SK-N-SH treated with all-trans-retinoic acid at 6 μM for 48 hours (cell line): ENCODE measurements around the gene HSPA5.
"Not testable (repeated sequence)": the region's sequence is repeated elsewhere in the genome, so short reads cannot be mapped to it uniquely, and the experiment has no call there.

Experiments used
- ATAC-seq: fragments of 200-7000 bp; cut with Tn5 transposase; 3 replicates; pipeline ENCODE4 v1.9.1; 2020; ENCODE audit warnings: mild to moderate bottlenecking, moderate library complexity
- ARNTL ChIP-seq: fragments of 450-650 bp; formaldehyde crosslinking; IDR thresholded peaks from 2 replicates; pipeline ENCODE4 v1.5.0; 2020; ENCODE audit warnings: low read depth, mild to moderate bottlenecking, moderate library complexity, borderline replicate concordance
- BACH2 ChIP-seq: fragments of 250-450 bp; sonication (Bioruptor Pico); IDR thresholded peaks from 2 replicates; pipeline ENCODE4 v1.9.0; 2021; ENCODE audit warnings: mild to moderate bottlenecking, borderline replicate concordance
- CREB5 ChIP-seq: fragments of 250-450 bp; sonication (Bioruptor Pico); IDR thresholded peaks from 2 replicates; pipeline ENCODE4 v1.5.1; 2020; ENCODE audit warnings: low read depth, mild to moderate bottlenecking, moderate library complexity
- CSDC2 ChIP-seq: fragments of 250-450 bp; sonication (Bioruptor Pico); IDR thresholded peaks from 2 replicates; pipeline ENCODE4 v1.5.0; 2020; ENCODE audit warnings: mild to moderate bottlenecking, moderate library complexity
- CSRNP3 ChIP-seq: fragments of 250-450 bp; sonication (Bioruptor Pico); IDR thresholded peaks from 2 replicates; pipeline ENCODE4 v1.5.1; 2021; ENCODE audit warnings: mild to moderate bottlenecking, moderate library complexity
- ESRRG ChIP-seq: fragments of 250-450 bp; sonication (Bioruptor Pico); IDR thresholded peaks from 2 replicates; pipeline ENCODE4 v1.6.1; 2021; ENCODE audit warnings: mild to moderate bottlenecking
- GLIS3 ChIP-seq: fragments of 250-450 bp; sonication (Bioruptor Pico); IDR thresholded peaks from 2 replicates; pipeline ENCODE4 v1.5.0; 2020; ENCODE audit warnings: mild to moderate bottlenecking, moderate library complexity
- ISL1 ChIP-seq: fragments of 250-450 bp; sonication (Bioruptor Pico); IDR thresholded peaks from 2 replicates; pipeline ENCODE4 v2.1.2; 2022; ENCODE audit warnings: mild to moderate bottlenecking, moderate library complexity
- OSR1 ChIP-seq: fragments of 250-450 bp; sonication (Bioruptor Pico); IDR thresholded peaks from 2 replicates; pipeline ENCODE4 v1.8.0; 2022; ENCODE audit warnings: moderate library complexity, mild to moderate bottlenecking, inconsistent platforms
- PATZ1 ChIP-seq: fragments of 250-450 bp; sonication (Bioruptor Pico); IDR thresholded peaks from 2 replicates; pipeline ENCODE4 v1.8.0; 2020; ENCODE audit warnings: mild to moderate bottlenecking, moderate library complexity, borderline replicate concordance
- POU6F1 ChIP-seq: fragments of 250-450 bp; sonication (Bioruptor Pico); IDR thresholded peaks from 2 replicates; pipeline ENCODE4 v1.8.0; 2021; ENCODE audit warnings: low read depth, mild to moderate bottlenecking, moderate library complexity, borderline replicate concordance
- PPARA ChIP-seq: fragments of 250-450 bp; sonication (Bioruptor Pico); IDR thresholded peaks from 2 replicates; pipeline ENCODE4 v1.5.0; 2020; ENCODE audit warnings: mild to moderate bottlenecking, borderline replicate concordance
- RARB ChIP-seq: fragments of 250-450 bp; sonication (Bioruptor Pico); IDR thresholded peaks from 2 replicates; pipeline ENCODE4 v1.8.0; 2021; ENCODE audit warnings: mild to moderate bottlenecking, moderate library complexity
- SNAI2 ChIP-seq: fragments of 250-450 bp; sonication (Bioruptor Pico); IDR thresholded peaks from 2 replicates; pipeline ENCODE4 v1.5.0; 2020; ENCODE audit warnings: mild to moderate bottlenecking, moderate library complexity
- TCF4 ChIP-seq: fragments of 250-450 bp; sonication (Bioruptor Pico); IDR thresholded peaks from 2 replicates; pipeline ENCODE4 v1.8.0; 2021; ENCODE audit warnings: mild to moderate bottlenecking, moderate library complexity, borderline replicate concordance
- TOX ChIP-seq: fragments of 250-450 bp; sonication (Bioruptor Pico); IDR thresholded peaks from 2 replicates; pipeline ENCODE4 v1.8.0; 2021; ENCODE audit warnings: mild to moderate bottlenecking, moderate library complexity, borderline replicate concordance
- TSHZ2 ChIP-seq: fragments of 250-450 bp; sonication (Bioruptor Pico); IDR thresholded peaks from 2 replicates; pipeline ENCODE4 v1.5.0; 2020; ENCODE audit warnings: mild to moderate bottlenecking, moderate library complexity
- ZC3H10 ChIP-seq: fragments of 250-450 bp; sonication (Bioruptor Pico); IDR thresholded peaks from 2 replicates; pipeline ENCODE4 v1.5.1; 2021; ENCODE audit warnings: mild to moderate bottlenecking, moderate library complexity
- ZFP3 ChIP-seq: fragments of 250-450 bp; sonication (Bioruptor Pico); IDR thresholded peaks from 2 replicates; pipeline ENCODE4 v1.5.0; 2020; ENCODE audit warnings: mild to moderate bottlenecking, moderate library complexity
- ZFP30 ChIP-seq: fragments of 450-650 bp; formaldehyde crosslinking; IDR thresholded peaks from 2 replicates; pipeline ENCODE4 v1.5.0; 2022; ENCODE audit warnings: mild to moderate bottlenecking, moderate library complexity
- ZNF565 ChIP-seq: fragments of 450-650 bp; formaldehyde crosslinking; conservative IDR thresholded peaks from 2 replicates; pipeline ENCODE4 v1.5.0; 2020; ENCODE audit warnings: low read depth, mild to moderate bottlenecking, moderate library complexity
- ZNF8 ChIP-seq: fragments of 450-650 bp; formaldehyde crosslinking; IDR thresholded peaks from 2 replicates; pipeline ENCODE4 v1.5.0; 2020; ENCODE audit warnings: mild to moderate bottlenecking, moderate library complexity

Gene HSPA5

GRCh38 chr9:125241000-125241862 is at the start of gene HSPA5:
Gene HSPA5, minus strand, starts transcription at chr9:125241343. Its CDS starts 217 bp downstream, at chr9:125241126.
- peak; percentile 94 for ATAC-seq

GRCh38 chr9:125286935-125287433 is 45.8 kb upstream of the HSPA5 start:
- not testable (repeated sequence) for ATAC-seq

More at GRCh38 chr9:125241000-125241862, at the start of gene HSPA5:
- no peak for TF ChIP-seq TSHZ2 (CRISPR knock-in tag)
- TF ChIP-seq CSDC2 (CRISPR knock-in tag) = no peak
- no peak for TF ChIP-seq BACH2 (CRISPR knock-in tag)
- TF ChIP-seq ESRRG (CRISPR knock-in tag) = no peak
- no peak for TF ChIP-seq SNAI2 (CRISPR knock-in tag)
- TF ChIP-seq ZNF565 (CRISPR knock-in tag) = no peak
- no peak for TF ChIP-seq GLIS3 (CRISPR knock-in tag)
- TF ChIP-seq ZFP30 = no peak
- no peak for TF ChIP-seq POU6F1 (CRISPR knock-in tag)
- TF ChIP-seq PPARA (CRISPR knock-in tag) = no peak
- no peak for TF ChIP-seq CREB5
- TF ChIP-seq TCF4 (CRISPR knock-in tag) = no peak
- no peak for TF ChIP-seq ZFP3 (CRISPR knock-in tag)
- no peak for TF ChIP-seq ZNF8 (CRISPR knock-in tag)
- TF ChIP-seq TOX (CRISPR knock-in tag) = no peak
- TF ChIP-seq ZC3H10 (CRISPR knock-in tag) = no peak
- no peak for TF ChIP-seq ARNTL (CRISPR knock-in tag)
- TF ChIP-seq PATZ1 (CRISPR knock-in tag) = no peak; the same call in 1 of the 2 replicates
- TF ChIP-seq OSR1 (CRISPR knock-in tag) = no peak
- TF ChIP-seq CSRNP3 = no peak

- TF ChIP-seq SNAI2 (CRISPR knock-in tag) = no peak
- TF ChIP-seq RARB (CRISPR knock-in tag) = no peak
- no peak for TF ChIP-seq BACH2 (CRISPR knock-in tag)
- TF ChIP-seq GLIS3 (CRISPR knock-in tag) = no peak
- no peak for TF ChIP-seq ZFP3 (CRISPR knock-in tag)
- no peak for TF ChIP-seq CSRNP3
- TF ChIP-seq ISL1 (CRISPR knock-in tag) = no peak
- TF ChIP-seq TSHZ2 (CRISPR knock-in tag) = no peak
- no peak for ATAC-seq
Measured at GRCh38 chr9:125284855-125285254, 43.7 kb upstream of the HSPA5 start.
